Measurements from ENCODE around the gene ERVK3-1. TPM values are rescaled to one million over a fixed set of nuclear protein-coding genes. Genes with fewer than 3 reads are reported as not detected.
A peak's percentile ranks its signal among the peaks of the same experiment; 100 is the strongest.

The ERVK3-1 gene
- total and polyA plus RNA-seq, 2 of the 13 experiments (the other 11 are each of a cell fraction or from before 2014, with no cell fraction given), result 28.5 to 38.7 TPM

- TF ChIP-seq ZNF749 (CRISPR knock-in tag; IDR thresholded peaks at IDR 0.05; ENCODE audit: borderline replicate concordance), result no peak
- TF ChIP-seq HMG20A (CRISPR knock-in tag; IDR thresholded peaks at IDR 0.05; ENCODE audit: borderline replicate concordance), result no peak
- 0 out of 2 replicates have a peak, but pooled peaks have one; percentile 62 for TF ChIP-seq ZFYVE20 (CRISPR knock-in tag; IDR thresholded peaks at IDR 0.05; ENCODE audit: borderline replicate concordance, low read depth)
- TF ChIP-seq SNAPC2 (CRISPR knock-in tag; IDR thresholded peaks at IDR 0.05), result peak; percentile 84
- peak; percentile 82 for TF ChIP-seq KDM5A (IDR thresholded peaks at IDR 0.05; ENCODE audit: borderline replicate concordance, low read length)
- no peak; the same call in 1 of the 2 replicates for TF ChIP-seq ESRRA (CRISPR knock-in tag; IDR thresholded peaks at IDR 0.05; ENCODE audit: low read depth)
- TF ChIP-seq TRIM22 (IDR thresholded peaks at IDR 0.05), result no peak
- TF ChIP-seq ZEB1 (IDR thresholded peaks at IDR 0.05; ENCODE audit: insufficient replicate concordance, low read depth), result no peak
- TF ChIP-seq YEATS4 (CRISPR knock-in tag; IDR thresholded peaks at IDR 0.05; ENCODE audit: borderline replicate concordance), result peak; percentile 71; the same call in 1 of the 2 replicates
- TF ChIP-seq BORCS8-MEF2B (CRISPR knock-in tag; IDR thresholded peaks at IDR 0.05), result peak; percentile 87; the same call in 1 of the 2 replicates
- TF ChIP-seq RAD21 (CRISPR knock-in tag; IDR thresholded peaks at IDR 0.05), result 0 out of 2 replicates have a peak, but pooled peaks have one; percentile 8
- no peak for TF ChIP-seq ZNF44 (CRISPR knock-in tag; IDR thresholded peaks at IDR 0.05)
- no peak for TF ChIP-seq FOXO4 (CRISPR knock-in tag; conservative IDR thresholded peaks at IDR 0.05)
- peak; percentile 98 for TF ChIP-seq KAT8 (CRISPR knock-in tag; IDR thresholded peaks at IDR 0.05)
- TF ChIP-seq ZNF709 (CRISPR knock-in tag; IDR thresholded peaks at IDR 0.05), result 0 out of 2 replicates have a peak, but pooled peaks have one; percentile 61
- no peak; the same call in 1 of the 2 replicates for TF ChIP-seq BRCA1 (CRISPR knock-in tag; IDR thresholded peaks at IDR 0.05)
- TF ChIP-seq RORA (CRISPR knock-in tag; IDR thresholded peaks at IDR 0.05), result no peak
- peak; percentile 98 for TF ChIP-seq SUZ12 (IDR thresholded peaks at IDR 0.05; ENCODE audit: low read depth, low read length)
- TF ChIP-seq ZNF784 (CRISPR knock-in tag; IDR thresholded peaks at IDR 0.05; ENCODE audit: borderline replicate concordance), result peak; percentile 80; the same call in 1 of the 2 replicates
- TF ChIP-seq ATF2 (CRISPR knock-in tag; IDR thresholded peaks at IDR 0.05), result peak; percentile 59; the same call in 1 of the 2 replicates
- TF ChIP-seq HNRNPLL (IDR thresholded peaks at IDR 0.05; ENCODE audit: low read depth, low read length, poor library complexity, severe bottlenecking), result peak; percentile 99
- no peak for TF ChIP-seq ZNF703 (CRISPR knock-in tag; IDR thresholded peaks at IDR 0.05; ENCODE audit: borderline replicate concordance)
Observed at GRCh38 chr19:58305065-58305931, at the start of gene ERVK3-1 (continued).
